GM12891 (cell line): ENCODE measurements around the gene ACP5.

Experiments used
- POLR2A ChIP-seq: IDR thresholded peaks from 2 replicates; pipeline ENCODE4 v1.6.1; 2011; ENCODE audit warnings: low read depth, low read length, control low read depth
- SPI1 ChIP-seq: IDR thresholded peaks from 2 replicates; pipeline ENCODE4 v1.6.1; 2011; ENCODE audit warnings: low read depth, low read length, control low read depth
- TAF1 ChIP-seq: IDR thresholded peaks from 2 replicates; pipeline ENCODE4 v1.6.1; 2011; ENCODE audit warnings: low read depth, low read length, control low read depth

DNA sequence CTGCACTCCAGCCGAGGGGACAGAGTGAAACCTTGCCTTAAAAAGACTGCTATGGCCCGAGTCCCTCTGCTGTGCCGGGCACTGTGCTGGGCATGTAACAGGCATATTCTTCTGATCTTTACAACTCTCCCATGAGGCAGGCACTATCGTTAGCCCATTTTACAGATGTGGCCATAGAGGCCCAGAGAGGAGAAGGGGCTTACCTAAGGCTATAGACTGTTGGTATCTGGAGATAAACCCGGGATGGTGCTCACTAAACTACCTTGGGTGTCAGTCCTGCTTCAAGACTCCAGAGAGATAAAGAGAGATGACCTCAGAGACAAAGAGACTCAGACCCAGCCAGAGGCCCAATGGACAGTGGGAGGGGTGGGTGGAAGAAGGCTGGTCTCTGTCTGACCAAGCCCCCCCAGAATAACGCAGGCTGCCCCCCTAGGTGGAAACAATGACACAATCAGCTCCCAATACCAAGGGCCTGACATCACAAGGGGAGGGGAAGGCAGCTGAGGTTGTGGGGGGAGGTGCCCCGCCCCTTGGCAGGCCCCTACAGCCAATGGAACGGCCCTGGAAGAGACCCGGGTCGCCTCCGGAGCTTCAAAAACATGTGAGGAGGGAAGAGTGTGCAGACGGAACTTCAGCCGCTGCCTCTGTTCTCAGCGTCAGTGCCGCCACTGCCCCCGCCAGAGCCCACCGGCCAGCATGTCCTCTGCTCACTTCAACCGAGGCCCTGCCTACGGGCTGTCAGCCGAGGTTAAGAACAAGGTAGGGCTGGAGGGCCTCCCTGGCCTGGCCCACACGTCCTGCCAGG lies 39.0 kb downstream of the ACP5 start, which contains the start of gene CNN1:
- no peak for TF ChIP-seq TAF1
- no peak for TF ChIP-seq POLR2A
- no peak for TF ChIP-seq SPI1
